GM21723 (cell line): ENCODE data around the gene NPM3.

Experiments used
- ATAC-seq: cut with Tn5 transposase; IDR thresholded peaks from one replicate; pipeline ENCODE4 v1.9.1; 2021; ENCODE audit warnings: mild to moderate bottlenecking, moderate library complexity; ENCODE audit not compliant: unreplicated experiment

NPM3 gene

DNA sequence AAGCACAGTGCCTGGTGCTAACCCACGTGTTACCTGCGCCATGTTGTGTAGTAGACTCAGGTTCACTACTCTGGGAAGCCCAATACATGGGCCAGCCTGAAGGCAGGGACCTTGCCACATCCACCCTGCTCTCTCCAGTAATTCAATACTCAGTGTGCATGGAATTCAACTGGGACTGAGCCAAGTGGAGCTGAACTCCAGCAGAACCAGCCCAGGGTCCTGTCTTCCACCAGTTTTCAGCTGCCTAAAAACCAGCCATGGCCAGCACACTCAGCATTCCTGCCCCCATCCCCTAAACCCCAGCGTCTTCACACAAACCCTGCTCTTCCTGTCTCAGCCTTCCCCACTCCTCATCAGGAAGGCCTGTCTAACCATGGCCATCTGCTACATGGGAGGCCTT, 22.7 kb downstream of the NPM3 start:
- ATAC-seq: no peak

DNA sequence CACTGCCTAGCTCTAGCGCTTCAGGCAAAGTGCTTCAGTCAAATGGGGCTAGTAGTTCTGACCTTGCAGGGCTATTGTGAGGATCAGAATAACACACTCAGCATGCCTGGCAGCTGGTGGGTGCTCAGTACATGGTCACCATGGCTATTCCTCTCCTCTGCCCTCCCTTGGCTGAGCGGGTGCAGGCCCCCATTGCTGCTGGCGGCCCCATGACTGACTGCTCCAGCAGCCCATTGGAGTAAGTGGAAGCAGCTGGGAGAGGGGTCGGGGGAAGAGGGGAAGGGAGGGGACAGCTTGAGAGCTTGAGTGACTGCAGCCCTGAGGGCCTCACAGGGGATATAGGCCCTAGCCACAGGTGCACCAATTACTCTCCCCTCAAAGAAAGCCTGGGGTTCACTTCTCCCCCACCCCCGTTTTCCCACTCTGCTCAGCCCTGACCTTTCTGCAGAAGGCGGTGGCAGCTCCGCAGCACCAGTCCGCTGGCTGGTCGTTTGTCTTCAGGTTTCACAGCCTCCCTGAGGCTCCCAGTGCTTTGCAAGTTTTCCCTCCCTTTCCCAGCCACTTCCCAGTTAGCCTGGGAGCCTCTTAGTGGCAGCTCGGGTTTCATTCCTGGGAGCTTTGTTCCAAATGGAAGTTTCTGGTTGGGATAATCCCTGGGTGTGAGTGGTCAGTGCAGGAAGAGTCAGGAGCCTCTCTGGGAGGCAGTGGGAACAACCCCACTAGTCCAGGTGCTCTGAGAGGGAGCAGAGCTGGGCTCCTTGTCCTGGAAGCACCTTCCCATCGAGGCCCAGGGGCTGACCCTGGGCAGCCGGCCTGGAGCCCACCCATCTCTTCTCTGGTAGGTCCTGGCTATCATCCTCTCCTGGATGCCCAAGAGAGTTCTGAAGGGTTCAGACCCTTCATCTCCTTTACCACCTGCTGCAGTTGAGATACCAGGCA, 23.7 kb downstream of the NPM3 start:
- ATAC-seq: no peak

DNA sequence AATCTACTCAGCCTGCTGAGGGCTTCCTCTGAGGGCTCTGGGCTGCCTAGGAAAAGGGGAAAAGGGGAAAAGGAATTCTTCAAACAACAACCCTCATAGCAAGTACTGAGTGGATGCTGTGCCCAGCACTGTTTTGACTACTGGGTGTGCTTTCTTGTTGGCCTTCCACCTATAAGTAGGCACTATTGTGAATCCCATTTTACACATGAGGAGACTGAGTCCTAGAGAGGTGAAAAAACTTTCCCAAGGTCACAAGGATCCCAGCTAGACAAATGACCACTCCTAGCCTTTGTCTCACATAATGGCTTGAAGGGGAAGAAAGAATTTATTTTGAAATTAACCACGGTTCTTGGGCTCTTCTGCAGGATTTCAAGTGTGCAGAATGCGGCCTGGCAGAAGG, 24.4 kb downstream of the NPM3 start:
- ATAC-seq: no peak

DNA sequence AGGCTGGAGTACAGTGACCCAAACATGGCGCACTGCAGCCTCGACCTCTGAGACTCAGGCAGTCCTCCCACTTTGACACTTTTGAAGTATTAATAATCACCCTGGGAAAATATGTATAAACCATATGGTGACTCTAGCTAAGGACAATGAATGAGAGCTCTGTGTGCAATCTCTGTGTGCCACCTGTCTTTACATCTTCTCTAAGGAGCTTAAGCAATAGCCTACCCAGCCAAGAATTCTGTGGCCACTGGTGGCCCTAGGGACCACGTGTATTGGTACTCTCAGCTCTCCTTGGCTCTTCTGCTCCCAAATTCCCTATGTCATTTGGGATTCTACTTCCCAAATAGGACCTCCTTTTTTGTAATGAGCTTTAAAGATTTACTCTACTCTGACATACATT, 31.0 kb downstream of the NPM3 start:
- ATAC-seq: no peak

DNA sequence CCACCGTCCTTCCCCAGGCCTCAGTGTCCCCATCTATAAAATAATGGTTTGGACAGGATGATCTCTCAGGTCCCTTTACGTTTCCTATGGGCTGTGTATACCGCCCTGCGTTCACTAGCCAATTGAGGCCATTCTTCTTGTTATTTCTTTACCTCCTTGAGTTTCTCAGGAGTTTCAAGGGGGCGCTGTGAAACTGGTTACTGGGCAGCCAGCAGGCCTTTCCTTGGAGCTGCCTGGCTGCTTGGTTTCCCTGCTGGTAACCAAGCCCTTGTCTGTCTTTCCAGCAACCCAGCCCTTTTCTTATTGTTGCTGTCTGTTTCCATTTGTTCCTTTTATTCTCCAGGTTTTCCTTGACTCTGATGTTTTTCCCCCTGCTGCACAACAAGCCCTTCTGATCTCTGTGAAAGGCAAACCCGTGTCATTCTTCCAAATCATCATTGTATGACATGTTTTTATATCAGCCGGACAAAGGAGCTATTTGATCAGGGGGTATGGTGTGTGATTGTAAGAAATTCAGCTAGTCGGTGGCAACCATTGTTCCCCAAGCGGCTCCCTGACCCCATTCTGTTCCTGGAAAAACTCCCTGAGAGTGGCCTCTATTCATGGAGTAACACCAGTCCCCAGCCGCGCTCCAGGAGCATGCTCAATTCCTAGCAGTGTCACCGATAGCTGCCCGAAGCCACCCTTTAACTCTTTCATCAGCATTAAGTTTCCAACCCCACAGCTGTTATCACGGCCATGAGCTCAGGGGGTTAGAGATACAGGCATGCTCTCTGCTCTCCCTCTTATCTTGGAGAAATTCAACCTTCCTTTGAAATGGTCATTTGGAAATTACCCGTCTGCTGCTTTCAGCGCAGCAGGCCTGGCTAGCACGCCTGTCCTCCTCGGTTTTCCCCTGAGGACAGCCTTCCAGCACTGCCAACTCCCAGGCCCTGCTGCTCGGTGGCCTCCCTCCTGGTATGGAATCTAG, 33.9 kb downstream of the NPM3 start:
- ATAC-seq: no peak

DNA sequence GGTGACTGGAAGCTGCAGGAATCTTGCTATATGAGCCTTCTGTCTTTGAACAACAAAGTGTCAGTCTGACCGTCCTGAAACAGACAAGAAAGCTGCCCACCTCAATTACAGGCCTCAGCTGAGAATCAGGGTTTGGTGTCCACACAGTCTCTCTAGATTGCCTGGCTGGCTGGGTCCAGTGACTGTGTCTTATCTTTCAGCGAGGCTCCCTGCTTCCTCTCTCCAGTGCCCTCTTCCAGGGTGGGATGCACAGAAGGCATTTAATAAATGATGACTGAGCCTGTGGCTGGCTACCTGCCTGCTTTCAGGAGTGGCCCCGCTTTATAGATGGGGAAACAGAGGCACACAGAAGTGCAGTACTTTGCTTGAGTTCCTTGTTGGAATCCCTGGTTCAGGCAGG, 34.8 kb downstream of the NPM3 start:
- no peak for ATAC-seq

DNA sequence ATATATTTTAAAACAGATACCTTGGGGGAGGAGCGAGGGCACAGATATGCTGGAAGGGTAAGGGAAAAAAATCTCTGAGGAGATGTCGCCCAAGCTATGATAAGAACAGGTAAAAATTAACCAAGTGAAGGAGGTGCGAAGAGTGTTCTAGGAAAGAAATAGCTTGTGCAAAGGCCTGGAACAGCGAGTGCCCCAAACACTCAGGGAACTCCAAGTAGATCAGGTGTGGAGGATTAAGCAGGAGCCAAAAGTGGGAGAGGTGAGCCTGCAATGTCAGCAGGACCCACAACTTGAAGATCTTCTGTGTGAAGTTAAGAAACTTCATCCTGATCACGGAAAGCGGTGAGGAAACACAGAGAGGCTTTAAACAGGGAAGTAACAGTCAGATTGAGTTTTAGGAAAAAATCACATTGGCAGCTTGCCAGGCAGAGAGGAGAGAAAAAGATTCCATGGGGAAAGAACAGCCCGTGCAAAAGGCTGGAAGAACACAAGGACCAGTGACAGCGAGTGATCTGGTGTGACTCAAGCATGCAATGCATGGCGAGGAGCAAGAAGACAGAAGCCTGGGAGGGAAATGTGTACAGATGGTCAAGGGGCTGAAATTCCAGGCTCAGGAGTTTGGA, 38.1 kb downstream of the NPM3 start:
- no peak for ATAC-seq

DNA sequence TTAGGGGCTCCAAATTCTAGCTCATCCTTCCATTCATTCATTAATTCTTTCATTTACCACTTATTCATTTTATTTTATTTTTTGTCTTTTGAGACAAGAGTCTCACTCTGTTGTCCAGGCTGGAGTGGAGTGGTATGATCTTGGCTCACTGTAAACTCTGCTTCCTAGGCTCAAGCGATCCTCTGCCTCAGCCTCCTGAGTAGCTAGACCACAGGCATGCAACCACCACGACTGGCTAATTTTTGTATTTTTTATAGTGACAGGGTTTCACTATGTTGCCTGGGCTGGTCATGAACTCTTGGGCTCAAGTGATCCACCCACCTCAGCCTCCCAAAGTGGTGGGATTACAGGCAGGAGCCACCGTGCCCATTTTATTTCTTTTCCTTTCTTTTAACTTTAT, 39.0 kb downstream of the NPM3 start:
- ATAC-seq: no peak

DNA sequence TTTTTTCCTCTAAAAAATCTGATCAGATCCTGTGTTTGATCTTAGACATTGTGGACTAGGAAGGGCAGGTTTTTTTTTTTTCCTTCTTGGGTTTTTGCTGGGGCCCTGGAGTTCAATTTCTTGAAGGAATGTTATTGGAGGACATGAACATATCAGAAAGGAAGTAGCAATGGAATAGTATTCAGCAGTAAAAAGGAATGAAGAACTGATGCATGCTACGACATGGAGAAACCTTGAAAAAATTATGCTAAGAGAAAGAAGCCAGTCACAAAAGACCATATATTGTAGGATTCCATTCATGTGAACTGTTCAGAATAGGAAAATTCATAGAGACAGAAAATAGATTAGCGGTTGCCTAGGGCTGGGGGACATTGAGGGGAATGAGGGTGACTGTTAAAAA, 41.3 kb downstream of the NPM3 start:
- no peak for ATAC-seq

DNA sequence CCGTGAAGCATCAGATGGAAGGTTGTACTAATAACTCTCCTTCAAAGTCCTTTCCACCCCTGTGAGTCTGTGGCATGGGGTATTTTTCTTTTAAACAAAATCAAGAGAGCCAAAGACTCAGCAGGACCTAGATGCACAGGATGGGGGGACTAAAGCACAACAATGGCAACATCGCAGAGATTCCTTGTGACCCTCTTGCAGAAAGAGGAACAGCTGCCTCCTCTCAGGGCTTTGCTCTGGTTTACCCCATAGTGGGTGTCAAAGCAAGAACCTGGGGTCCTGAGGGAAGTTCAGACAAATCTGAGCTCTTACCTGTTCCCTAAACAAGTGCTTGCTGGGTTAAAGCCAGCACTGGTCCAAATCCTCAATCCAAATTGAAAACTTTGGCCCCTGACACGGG, 46.6 kb downstream of the NPM3 start:
- ATAC-seq: no peak

DNA sequence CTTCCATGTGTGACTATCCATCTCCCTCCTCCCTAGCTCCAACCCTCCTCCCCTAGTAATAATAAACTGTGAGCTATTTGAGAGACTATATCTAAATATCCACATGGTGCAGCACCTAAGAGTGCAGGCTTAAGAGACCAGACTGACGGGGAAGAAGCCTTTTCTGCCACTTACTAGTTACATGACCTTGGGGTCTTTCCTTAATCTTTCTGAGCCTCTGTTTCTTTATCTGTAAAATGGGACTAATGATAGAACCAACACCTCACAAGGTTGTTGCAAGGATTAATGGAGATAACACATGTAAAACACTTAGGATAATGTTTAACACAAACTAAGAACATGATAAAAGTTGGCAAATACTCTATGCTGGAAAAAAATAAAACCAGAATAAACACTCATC, 51.1 kb downstream of the NPM3 start:
- ATAC-seq: no peak
